T-helper 1 cell treated with Interleukin-12 subunit alpha and Interleukin-12 subunit beta and Interleukin-4 antibody, amounts not matched to agents 30 μg/mL and 1 μg/mL, for 36 hours (primary cell): ENCODE measurements around the gene PTPRD.

Experiments
- H3K27ac Mint-ChIP-seq: one replicate; pipeline ENCODE4 v1.8.0; 2021; ENCODE audit warnings: mild to moderate bottlenecking, mixed read lengths
- H3K27me3 Mint-ChIP-seq: one replicate; pipeline ENCODE4 v1.8.0; 2021; ENCODE audit warnings: low read depth, mixed read lengths
- H3K36me3 Mint-ChIP-seq: one replicate; pipeline ENCODE4 v1.8.0; 2021; ENCODE audit warnings: low read depth, mixed read lengths
- H3K4me1 Mint-ChIP-seq: one replicate; pipeline ENCODE4 v1.8.0; 2021; ENCODE audit warnings: low read depth, mixed read lengths
- H3K4me3 Mint-ChIP-seq: one replicate; pipeline ENCODE4 v1.8.0; 2021; ENCODE audit warnings: mild to moderate bottlenecking, moderate library complexity, mixed read lengths
- H3K9me3 Mint-ChIP-seq: one replicate; pipeline ENCODE4 v1.8.0; 2021; ENCODE audit warnings: mixed read lengths

Gene PTPRD

DNA sequence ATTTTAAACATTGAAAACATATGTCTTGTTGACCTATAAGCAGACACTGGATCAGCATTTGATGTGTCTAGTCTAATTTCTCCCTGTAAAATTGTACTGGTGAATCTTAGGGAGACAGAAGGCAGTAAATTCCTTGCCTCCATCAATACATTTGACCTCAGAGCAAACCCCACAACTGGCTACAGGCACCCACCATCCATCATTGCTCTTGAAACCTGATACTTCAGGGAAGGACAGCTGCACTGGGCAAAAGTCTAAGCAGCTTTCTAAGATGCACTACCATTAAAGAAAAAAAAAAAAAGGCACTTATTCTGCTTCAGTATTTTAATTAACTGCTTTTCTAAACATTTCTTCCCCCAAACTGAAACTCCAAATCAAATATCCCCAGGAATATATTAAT lies 1761.9 kb downstream of the PTPRD start:
- Mint-ChIP-seq H3K27ac (no peak overlapping the region), H3K36me3 (no peaks in the 10 kb centered on the region), H3K9me3 (no peaks in the 10 kb centered on the region), H3K27me3 (peaks cover 16% of the 10 kb centered on the region), H3K4me3 (no peak overlapping the region), H3K4me1 (no peaks in the 10 kb centered on the region)

DNA sequence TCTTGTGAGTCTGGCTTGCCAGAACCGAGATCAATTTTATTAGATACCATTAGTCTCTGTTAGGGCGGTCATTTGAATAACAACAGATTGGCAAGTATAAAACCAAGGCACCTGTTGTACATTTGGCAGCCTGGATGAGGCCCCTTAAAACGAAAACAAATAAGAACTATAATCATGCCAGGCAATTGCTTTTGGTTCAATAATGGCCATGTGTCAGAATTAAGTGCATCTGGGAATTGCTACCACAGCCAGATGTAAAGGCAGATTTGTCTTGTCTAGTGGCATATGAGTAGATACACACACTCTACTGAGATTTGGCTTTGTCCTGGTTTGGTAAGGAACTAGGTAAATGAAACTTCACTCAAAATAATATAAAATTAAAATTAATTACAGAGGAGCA lies 1767.0 kb downstream of the PTPRD start:
- Mint-ChIP-seq H3K4me3 (no peak overlapping the region), H3K27me3 (no peaks in the 10 kb centered on the region), H3K4me1 (no peaks in the 10 kb centered on the region), H3K9me3 (no peaks in the 10 kb centered on the region), H3K27ac (no peak overlapping the region), H3K36me3 (no peaks in the 10 kb centered on the region)

DNA sequence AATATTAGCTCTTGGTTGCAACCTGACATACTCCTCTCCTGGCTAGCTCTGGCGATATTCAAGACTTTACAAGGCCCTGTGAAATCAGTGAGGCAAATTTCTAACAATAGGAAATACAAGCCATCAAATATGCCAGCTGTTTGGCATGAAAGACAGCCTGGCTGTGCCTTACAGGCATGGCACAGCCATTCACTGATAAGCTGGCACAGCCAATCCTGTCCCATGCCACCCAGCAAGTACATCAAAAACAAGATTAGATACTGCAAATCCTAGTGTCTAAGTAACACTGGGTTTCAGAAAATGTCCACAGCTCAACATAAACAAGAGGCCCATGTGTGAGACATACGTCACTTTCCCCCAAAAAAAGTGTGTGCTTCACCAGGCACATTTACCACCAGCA lies 1767.4 kb downstream of the PTPRD start:
- Mint-ChIP-seq H3K4me1 (no peaks in the 10 kb centered on the region), H3K27me3 (no peaks in the 10 kb centered on the region), H3K9me3 (no peaks in the 10 kb centered on the region), H3K36me3 (no peaks in the 10 kb centered on the region), H3K27ac (no peak overlapping the region), H3K4me3 (no peak overlapping the region)

DNA sequence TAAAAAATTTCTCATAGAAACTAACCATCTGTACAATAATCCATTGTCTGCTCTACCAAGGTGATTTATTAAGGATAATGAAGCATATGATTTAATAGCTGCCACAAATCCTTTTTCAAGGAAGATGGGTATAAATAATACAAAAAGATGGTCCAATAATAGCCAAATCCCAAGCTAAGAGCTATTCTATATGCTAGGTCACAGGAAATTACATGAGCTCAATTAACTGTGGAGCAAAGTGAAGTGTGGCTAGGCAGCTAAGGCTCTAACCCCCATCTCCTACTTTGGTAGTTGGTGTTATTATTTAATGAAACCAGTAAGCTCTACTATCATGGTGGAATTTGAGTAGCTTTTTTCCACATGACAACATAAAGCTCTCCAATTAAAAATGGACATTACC lies 1768.3 kb downstream of the PTPRD start:
- Mint-ChIP-seq H3K27ac (no peak overlapping the region), H3K36me3 (no peaks in the 10 kb centered on the region), H3K27me3 (no peaks in the 10 kb centered on the region), H3K4me3 (no peak overlapping the region), H3K9me3 (no peaks in the 10 kb centered on the region), H3K4me1 (no peaks in the 10 kb centered on the region)

DNA sequence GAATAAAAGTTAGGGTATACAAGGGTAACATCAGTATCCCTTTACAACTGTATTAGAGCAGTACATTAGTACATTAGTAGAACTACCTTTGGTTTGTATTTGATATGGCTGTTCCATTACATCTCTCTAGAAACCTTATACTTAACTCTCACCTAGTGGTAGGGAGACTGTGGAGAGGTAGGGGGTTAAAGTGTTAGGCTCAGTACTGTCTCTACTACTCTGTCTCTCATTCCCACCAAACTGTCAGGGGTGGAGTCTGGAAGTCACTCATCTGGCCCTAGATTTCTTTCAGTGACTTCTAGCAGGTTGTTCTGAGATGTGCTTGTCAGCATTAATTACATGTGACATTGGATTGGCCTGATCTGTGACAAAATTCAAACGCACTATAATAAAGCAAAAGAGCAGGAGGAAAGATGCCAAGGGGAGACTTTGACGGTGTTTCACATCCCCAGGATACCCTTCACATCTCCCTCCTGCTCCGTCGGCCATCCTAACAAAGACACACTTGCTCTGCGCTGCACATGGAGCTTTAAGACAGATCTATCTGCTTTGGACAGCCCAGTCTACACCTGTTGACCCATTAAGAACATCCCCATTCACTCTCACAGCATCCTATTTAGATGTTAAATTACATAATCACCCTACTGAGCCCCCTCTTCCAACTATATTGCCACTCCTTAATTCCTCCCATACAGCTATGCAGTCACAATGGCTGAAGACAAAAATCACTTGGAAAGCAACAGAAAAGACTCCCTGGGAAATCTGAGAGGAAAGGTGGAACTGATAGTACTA lies 1770.2 kb downstream of the PTPRD start:
- H3K4me1 Mint-ChIP-seq = no peaks in the 10 kb centered on the region
- H3K27ac Mint-ChIP-seq = no peak overlapping the region
- no peaks in the 10 kb centered on the region for H3K9me3 Mint-ChIP-seq
- H3K36me3 Mint-ChIP-seq = no peaks in the 10 kb centered on the region
- no peaks in the 10 kb centered on the region for H3K27me3 Mint-ChIP-seq
- no peak overlapping the region for H3K4me3 Mint-ChIP-seq

DNA sequence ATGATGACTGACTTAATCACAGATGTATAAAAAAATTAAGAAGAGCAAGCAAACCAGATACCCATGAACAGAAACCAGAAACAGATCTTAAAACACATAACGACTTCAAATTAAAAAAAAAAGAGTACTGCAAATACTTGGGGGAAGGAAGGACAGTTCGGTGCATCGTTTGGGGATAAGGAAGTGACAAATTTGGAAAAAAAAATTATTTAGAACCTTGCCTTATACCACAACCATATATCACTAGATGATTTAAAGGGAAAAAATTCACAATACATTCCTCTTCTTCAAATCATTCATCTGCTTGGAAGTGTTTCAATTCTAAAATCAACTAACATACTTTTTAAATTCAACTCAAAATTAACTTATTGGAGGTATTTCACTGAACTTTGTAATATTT lies 1774.7 kb downstream of the PTPRD start:
- Mint-ChIP-seq H3K9me3 (no peaks in the 10 kb centered on the region), H3K27me3 (no peaks in the 10 kb centered on the region), H3K4me1 (no peaks in the 10 kb centered on the region), H3K27ac (no peak overlapping the region), H3K4me3 (no peak overlapping the region), H3K36me3 (no peaks in the 10 kb centered on the region)

DNA sequence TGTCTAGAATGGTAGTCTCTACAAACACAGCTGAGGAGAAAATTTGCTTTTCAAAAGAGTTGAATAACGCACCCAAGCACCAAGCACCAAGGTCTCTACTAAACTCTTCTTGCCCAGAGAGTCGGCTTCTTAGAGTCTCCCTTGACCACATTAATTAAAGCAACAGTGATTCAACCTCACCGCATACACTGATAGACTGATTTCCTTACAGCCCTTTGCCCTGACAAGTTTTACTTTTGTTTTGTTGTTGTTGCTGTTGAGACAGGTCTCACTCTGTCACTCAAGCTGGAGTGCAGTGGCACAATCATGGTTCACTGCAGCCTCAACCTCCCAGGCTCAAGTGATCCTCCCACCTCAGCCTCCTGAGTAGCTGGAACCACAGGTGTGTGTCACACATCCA lies 1777.5 kb downstream of the PTPRD start:
- no peaks in the 10 kb centered on the region for H3K4me1 Mint-ChIP-seq
- no peaks in the 10 kb centered on the region for H3K9me3 Mint-ChIP-seq
- no peak overlapping the region for H3K27ac Mint-ChIP-seq
- no peak overlapping the region for H3K4me3 Mint-ChIP-seq
- H3K27me3 Mint-ChIP-seq = no peaks in the 10 kb centered on the region
- H3K36me3 Mint-ChIP-seq = no peaks in the 10 kb centered on the region

DNA sequence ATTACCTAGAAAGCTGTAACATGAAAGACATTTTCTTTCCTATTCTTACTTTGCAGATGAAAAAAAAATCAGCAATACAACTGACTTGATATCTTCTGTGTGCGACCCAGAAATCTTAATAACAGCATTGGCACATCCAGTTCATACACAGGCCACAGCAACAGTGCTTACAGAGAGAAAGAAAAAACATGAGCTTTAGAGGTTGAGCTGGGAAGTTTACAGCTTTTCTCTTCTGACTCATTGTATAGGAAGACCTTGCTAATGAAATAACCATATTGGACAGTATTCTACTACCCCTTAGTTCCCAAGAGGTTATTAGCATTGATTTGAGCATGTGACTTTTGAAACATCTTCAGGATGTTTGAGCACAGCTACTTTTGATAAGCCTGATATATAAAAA lies 1779.8 kb downstream of the PTPRD start:
- H3K9me3 Mint-ChIP-seq = no peaks in the 10 kb centered on the region
- H3K4me3 Mint-ChIP-seq = no peak overlapping the region
- no peaks in the 10 kb centered on the region for H3K4me1 Mint-ChIP-seq
- H3K27ac Mint-ChIP-seq = no peak overlapping the region
- H3K27me3 Mint-ChIP-seq = no peaks in the 10 kb centered on the region
- H3K36me3 Mint-ChIP-seq = no peaks in the 10 kb centered on the region

DNA sequence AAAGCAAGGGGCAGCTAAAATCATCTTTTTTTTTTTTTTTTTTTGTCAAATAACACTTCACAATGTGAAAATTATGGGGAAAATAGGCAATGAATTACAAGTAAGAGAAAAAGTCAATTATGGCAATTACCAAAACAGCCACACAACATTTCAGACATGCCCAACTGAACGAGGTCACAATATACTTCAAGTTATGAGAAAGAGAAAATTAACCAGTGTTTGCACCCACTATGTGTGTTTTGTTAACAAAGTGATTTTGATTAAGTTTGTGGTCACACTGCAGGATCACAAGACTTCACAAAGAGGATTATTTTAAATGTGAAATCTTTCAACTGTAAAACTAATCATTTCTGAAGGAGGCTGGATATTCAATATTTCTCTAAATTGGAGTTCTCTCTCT lies 1780.4 kb downstream of the PTPRD start:
- Mint-ChIP-seq H3K27me3 (no peaks in the 10 kb centered on the region), H3K36me3 (no peaks in the 10 kb centered on the region), H3K4me3 (no peak overlapping the region), H3K27ac (no peak overlapping the region), H3K4me1 (no peaks in the 10 kb centered on the region), H3K9me3 (no peaks in the 10 kb centered on the region)

DNA sequence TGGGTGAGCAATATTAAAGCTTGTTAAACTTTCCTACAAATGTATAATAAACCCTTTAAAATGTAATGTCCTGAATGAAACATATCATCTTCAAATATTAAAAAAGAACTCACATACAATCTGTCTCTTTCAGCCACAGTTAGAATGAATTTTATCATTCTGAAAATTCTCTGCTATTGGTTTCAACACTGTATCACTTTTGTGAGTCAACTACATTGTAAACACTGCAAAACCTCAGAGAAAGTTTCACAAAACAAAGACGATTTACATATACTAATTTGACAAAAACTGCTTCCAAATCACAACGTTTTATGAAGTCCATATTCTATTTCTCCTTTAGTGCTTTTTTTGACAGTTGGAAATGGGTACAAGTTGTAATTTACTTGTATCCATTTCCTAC lies 1781.2 kb downstream of the PTPRD start:
- H3K4me1 Mint-ChIP-seq = no peaks in the 10 kb centered on the region
- no peaks in the 10 kb centered on the region for H3K9me3 Mint-ChIP-seq
- no peak overlapping the region for H3K27ac Mint-ChIP-seq
- H3K4me3 Mint-ChIP-seq = no peak overlapping the region
- no peaks in the 10 kb centered on the region for H3K36me3 Mint-ChIP-seq
- no peaks in the 10 kb centered on the region for H3K27me3 Mint-ChIP-seq

DNA sequence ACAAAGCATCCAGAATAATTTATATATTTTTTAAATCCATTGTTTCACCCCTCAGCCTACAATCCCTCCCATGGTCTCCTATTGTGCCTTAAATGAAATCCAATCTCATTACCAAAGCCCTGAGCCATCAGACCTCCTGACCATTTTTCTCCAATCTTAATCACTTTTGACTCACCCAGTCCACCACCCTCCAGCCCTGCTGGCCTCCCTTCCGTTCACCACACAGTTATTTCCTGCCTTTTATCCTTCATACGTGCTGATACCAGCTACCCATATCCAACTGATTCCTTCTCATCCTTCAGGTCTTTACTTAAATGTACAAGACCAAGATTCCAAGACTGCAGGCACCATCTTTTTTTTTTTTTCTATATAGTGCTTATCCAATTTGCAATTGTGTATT lies 1786.5 kb downstream of the PTPRD start:
- Mint-ChIP-seq H3K36me3 (no peaks in the 10 kb centered on the region), H3K27me3 (no peaks in the 10 kb centered on the region), H3K4me1 (peaks cover 7% of the 10 kb centered on the region), H3K27ac (no peak overlapping the region), H3K4me3 (no peak overlapping the region), H3K9me3 (no peaks in the 10 kb centered on the region)

DNA sequence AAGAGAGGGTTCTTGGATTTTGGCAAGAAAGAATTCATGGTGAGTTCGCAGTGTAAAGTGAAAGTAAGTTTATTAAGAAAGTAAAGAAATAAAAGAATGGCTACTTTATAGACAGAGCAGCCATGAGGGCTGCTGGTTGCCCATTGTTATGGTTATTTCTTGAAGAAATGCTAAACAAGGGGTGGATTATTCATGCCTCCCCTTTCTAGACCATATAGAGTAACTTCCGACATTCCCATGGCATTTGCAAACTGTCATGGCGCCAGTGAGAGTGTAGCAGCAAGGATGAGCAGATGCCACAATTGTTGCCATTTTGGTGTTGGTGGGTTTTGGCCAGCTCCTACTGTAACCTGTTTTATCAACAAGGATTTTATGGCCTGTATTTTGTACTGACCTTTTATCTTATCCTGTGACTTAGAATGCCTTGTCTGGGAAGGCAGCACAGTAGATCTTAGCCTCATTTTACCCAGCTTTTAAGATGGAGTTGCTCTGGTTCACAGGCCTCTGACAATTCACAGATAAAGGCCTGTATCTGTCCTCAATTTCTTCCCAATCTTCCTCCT lies 1787.1 kb downstream of the PTPRD start:
- no peak overlapping the region for H3K4me3 Mint-ChIP-seq
- no peak overlapping the region for H3K27ac Mint-ChIP-seq
- peaks cover 7% of the 10 kb centered on the region for H3K4me1 Mint-ChIP-seq
- no peaks in the 10 kb centered on the region for H3K27me3 Mint-ChIP-seq
- no peaks in the 10 kb centered on the region for H3K36me3 Mint-ChIP-seq
- H3K9me3 Mint-ChIP-seq = no peaks in the 10 kb centered on the region

DNA sequence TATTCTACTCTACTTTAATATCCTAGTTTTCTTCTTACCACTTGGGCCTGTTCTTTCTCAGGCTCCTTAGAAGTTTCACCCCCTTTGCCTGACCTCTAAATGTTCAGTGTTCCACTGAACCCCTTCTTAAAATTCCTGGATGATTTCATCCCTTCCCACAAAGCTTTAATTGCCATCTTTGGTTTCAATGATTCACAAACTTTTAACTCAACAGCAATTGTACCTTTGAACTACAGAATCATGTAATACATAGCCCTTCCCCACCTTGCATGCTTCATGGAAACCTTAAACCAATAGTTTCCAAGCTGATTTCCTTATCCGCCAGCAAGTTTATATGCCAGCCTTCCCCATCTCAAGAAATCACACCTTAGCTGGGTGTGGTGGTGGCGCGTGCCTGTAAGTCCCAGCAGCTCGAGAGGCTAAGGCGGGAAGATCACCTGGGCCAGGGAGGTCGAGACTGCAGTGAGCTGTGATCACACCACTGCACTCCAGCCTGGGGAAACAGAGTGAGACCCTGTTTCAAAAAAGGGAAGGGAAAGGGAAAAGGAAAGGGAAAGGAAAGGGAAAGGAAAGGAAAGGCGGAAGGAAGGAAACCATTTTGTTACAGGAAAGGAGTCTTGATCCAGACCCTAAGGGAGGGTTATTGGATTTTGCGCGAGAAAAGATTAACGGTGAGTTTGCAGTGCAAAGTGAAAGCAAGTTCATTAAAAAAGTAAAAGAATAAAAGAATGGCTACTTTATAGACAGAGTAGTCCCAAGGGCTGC lies 1789.5 kb downstream of the PTPRD start:
- peaks cover 7% of the 10 kb centered on the region for H3K4me1 Mint-ChIP-seq
- H3K36me3 Mint-ChIP-seq = no peaks in the 10 kb centered on the region
- no peaks in the 10 kb centered on the region for H3K9me3 Mint-ChIP-seq
- no peak overlapping the region for H3K27ac Mint-ChIP-seq
- no peaks in the 10 kb centered on the region for H3K27me3 Mint-ChIP-seq
- H3K4me3 Mint-ChIP-seq = no peak overlapping the region

DNA sequence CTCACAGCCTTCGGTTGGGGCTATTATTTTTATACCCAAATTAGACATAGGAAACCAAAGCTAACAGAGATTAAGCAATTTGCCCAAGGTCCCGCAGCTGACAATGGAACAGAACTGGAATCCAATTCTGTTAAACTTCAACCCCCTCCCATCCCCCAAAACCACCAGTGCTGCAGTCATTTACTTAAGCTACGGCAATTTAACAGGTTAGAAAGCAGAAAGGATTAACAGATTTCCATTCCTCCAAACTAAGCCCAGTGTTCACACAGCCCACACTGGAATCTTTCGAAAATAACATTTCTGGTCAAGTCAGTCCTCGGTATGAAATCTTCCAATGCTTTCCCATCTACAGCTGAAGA lies 1790.2 kb downstream of the PTPRD start:
- no peaks in the 10 kb centered on the region for H3K9me3 Mint-ChIP-seq
- no peaks in the 10 kb centered on the region for H3K27me3 Mint-ChIP-seq
- peaks cover 7% of the 10 kb centered on the region for H3K4me1 Mint-ChIP-seq
- no peaks in the 10 kb centered on the region for H3K36me3 Mint-ChIP-seq
- no peak overlapping the region for H3K4me3 Mint-ChIP-seq
- no peak overlapping the region for H3K27ac Mint-ChIP-seq
